ENCODE results near the gene PCNX2.

GRCh38 chr1:233342086-233342485, 46.6 kb upstream of the PCNX2 start:
- no peak for TF ChIP-seq CTCF (IDR thresholded peaks at IDR 0.05)
- no peak for TF ChIP-seq POLR2A (IDR thresholded peaks at IDR 0.05)

Measured in lower leg skin (tissue), 3 donors.